Measurements from ENCODE around the gene AOPEP.

- TF ChIP-seq POLR2AphosphoS5 (IDR thresholded peaks at IDR 0.05), result no peak
- no peak for TF ChIP-seq CTCF (IDR thresholded peaks at IDR 0.05 in 8 of 11, conservative IDR thresholded peaks at IDR 0.05 in 3 of 11)
These were observed 71.7 kb downstream of the AOPEP start for GRCh38 chr9:94798201-94798600.

Measured in spleen (tissue), 7 donors.